BLaER1 (cell line): ENCODE results near the gene DOCK2.

Experiments
- H3K27ac ChIP-seq: shearing (Covaris generic); formaldehyde crosslinking; 2 replicates; pipeline ENCODE4 v1.8.1; 2022
- H3K27me3 ChIP-seq: shearing (Covaris generic); formaldehyde crosslinking; 2 replicates; pipeline ENCODE4 v1.8.1; 2022
- H3K36me3 ChIP-seq: shearing (Covaris generic); formaldehyde crosslinking; 2 replicates; pipeline ENCODE4 v1.8.1; 2022
- H3K4me1 ChIP-seq: shearing (Covaris generic); formaldehyde crosslinking; 2 replicates; pipeline ENCODE4 v1.8.1; 2022
- H3K4me2 ChIP-seq: shearing (Covaris generic); formaldehyde crosslinking; 2 replicates; pipeline ENCODE4 v1.8.1; 2022
- H3K4me3 ChIP-seq: shearing (Covaris generic); formaldehyde crosslinking; 2 replicates; pipeline ENCODE4 v1.8.1; 2022
- H3K9ac ChIP-seq: shearing (Covaris generic); formaldehyde crosslinking; 2 replicates; pipeline ENCODE4 v1.8.1; 2022
- H3K9me3 ChIP-seq: shearing (Covaris generic); formaldehyde crosslinking; 2 replicates; pipeline ENCODE4 v1.8.1; 2022
- H4K20me1 ChIP-seq: shearing (Covaris generic); formaldehyde crosslinking; 2 replicates; pipeline ENCODE4 v1.8.1; 2022
- Cebpa-rat ChIP-seq: shearing (Covaris generic); IDR thresholded peaks from 2 replicates; pipeline ENCODE4 v1.8.1; 2022

The DOCK2 gene

GRCh38 chr5:169797577-169797976, 160.5 kb downstream of the DOCK2 start:
- Histone ChIP-seq H3K4me3 (no peak overlapping the region), H3K4me2 (no peak overlapping the region), H3K9me3 (no peaks in the 10 kb centered on the region), H4K20me1 (no peaks in the 10 kb centered on the region), H3K4me1 (no peaks in the 10 kb centered on the region), H3K9ac (no peak overlapping the region), H3K27ac (no peak overlapping the region), H3K27me3 (no peaks in the 10 kb centered on the region), H3K36me3 (peaks cover 52% of the 10 kb centered on the region)
- no peak for TF ChIP-seq Cebpa-rat

- no peaks in the 10 kb centered on the region for H3K4me1 ChIP-seq
- peaks cover 50% of the 10 kb centered on the region for H3K36me3 ChIP-seq
- no peaks in the 10 kb centered on the region for H4K20me1 ChIP-seq
- no peaks in the 10 kb centered on the region for H3K9me3 ChIP-seq
- H3K27me3 ChIP-seq: no peaks in the 10 kb centered on the region
- H3K27ac ChIP-seq: no peak overlapping the region
- TF ChIP-seq Cebpa-rat: no peak
- H3K9ac ChIP-seq: no peak overlapping the region
- H3K4me3 ChIP-seq: no peak overlapping the region
- no peak overlapping the region for H3K4me2 ChIP-seq
These were observed 161.4 kb downstream of the DOCK2 start for GRCh38 chr5:169798438-169798837.

DNA sequence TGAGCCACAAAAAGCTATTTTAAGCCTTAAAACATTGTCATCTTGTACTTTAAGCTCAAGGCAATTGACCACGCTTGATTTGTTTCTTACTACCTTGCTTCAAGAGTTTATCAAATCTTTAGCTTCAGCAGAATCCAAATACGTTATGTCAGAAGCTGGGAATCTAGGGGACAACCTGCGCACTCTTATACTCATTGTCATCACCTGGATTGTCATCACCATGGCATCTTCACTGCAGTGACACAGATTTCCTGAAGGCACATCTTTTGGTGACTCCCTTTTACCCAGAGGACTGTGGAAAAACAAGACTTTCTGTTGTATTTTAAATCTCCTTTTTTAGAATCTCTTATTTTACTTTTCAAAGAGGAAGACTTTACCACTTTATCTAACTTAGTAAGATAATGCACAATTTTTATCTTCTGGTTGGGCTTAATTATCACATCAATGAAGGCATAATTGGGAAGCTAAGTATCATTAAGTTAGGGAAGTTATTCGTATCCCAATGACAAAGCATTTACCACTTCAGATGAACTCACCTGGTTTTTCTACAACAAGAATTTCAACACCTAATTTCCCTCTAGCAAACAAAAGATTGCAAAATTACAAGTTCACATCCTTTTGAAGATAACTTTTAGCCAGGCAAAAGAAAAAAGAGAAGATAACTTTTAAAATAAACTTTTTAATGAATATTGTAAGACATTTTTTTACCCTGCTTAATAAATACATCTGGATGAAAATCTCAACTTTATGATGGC, 162.0 kb downstream of the DOCK2 start:
- H3K27me3 ChIP-seq: no peaks in the 10 kb centered on the region
- TF ChIP-seq Cebpa-rat: no peak
- no peaks in the 10 kb centered on the region for H4K20me1 ChIP-seq
- no peak overlapping the region for H3K27ac ChIP-seq
- H3K36me3 ChIP-seq: peaks cover 50% of the 10 kb centered on the region
- no peaks in the 10 kb centered on the region for H3K4me1 ChIP-seq
- H3K4me3 ChIP-seq: no peak overlapping the region
- no peak overlapping the region for H3K9ac ChIP-seq
- H3K4me2 ChIP-seq: no peak overlapping the region
- H3K9me3 ChIP-seq: no peaks in the 10 kb centered on the region

GRCh38 chr5:169801324-169801777, 164.3 kb downstream of the DOCK2 start:
- H3K27ac ChIP-seq: no peak overlapping the region
- peaks cover 14% of the 10 kb centered on the region for H3K4me1 ChIP-seq
- H3K9ac ChIP-seq: no peak overlapping the region
- H3K36me3 ChIP-seq: peaks cover 38% of the 10 kb centered on the region
- H3K9me3 ChIP-seq: no peaks in the 10 kb centered on the region
- no peak overlapping the region for H3K4me2 ChIP-seq
- no peak overlapping the region for H3K4me3 ChIP-seq
- no peaks in the 10 kb centered on the region for H4K20me1 ChIP-seq
- no peaks in the 10 kb centered on the region for H3K27me3 ChIP-seq
- TF ChIP-seq Cebpa-rat: no peak

DNA sequence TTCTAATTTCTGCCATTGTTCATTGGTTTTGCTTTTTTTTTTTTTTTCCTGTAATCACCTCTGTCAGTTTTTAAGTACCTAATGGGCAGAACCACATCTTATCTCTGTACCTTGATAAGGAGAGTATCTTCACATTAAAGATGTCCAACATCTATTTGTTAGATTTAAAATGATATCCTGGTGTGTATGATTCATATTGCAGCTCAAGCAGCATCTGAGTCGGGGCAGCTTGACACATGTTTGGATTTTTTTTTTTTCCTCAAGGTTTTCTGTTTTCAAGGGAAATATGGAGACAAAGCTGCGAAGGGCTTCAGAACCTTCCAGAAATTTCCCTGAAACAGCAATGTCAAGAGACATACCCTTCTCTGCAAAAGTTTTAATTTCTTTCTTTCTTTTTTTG, 164.7 kb downstream of the DOCK2 start:
- Histone ChIP-seq H4K20me1 (no peaks in the 10 kb centered on the region), H3K27ac (no peak overlapping the region), H3K9ac (no peak overlapping the region), H3K27me3 (no peaks in the 10 kb centered on the region), H3K36me3 (peaks cover 33% of the 10 kb centered on the region), H3K4me1 (peaks cover 14% of the 10 kb centered on the region), H3K4me3 (no peak overlapping the region), H3K4me2 (no peak overlapping the region), H3K9me3 (no peaks in the 10 kb centered on the region)
- no peak for TF ChIP-seq Cebpa-rat

GRCh38 chr5:169803077-169803981, 166.3 kb downstream of the DOCK2 start:
- Histone ChIP-seq H3K4me1 (peaks cover 14% of the 10 kb centered on the region), H3K36me3 (peaks cover 38% of the 10 kb centered on the region), H3K27ac (no peak overlapping the region), H4K20me1 (no peaks in the 10 kb centered on the region), H3K9ac (no peak overlapping the region), H3K27me3 (no peaks in the 10 kb centered on the region), H3K4me3 (no peak overlapping the region), H3K9me3 (no peaks in the 10 kb centered on the region), H3K4me2 (no peak overlapping the region)
- no peak for TF ChIP-seq Cebpa-rat

DNA sequence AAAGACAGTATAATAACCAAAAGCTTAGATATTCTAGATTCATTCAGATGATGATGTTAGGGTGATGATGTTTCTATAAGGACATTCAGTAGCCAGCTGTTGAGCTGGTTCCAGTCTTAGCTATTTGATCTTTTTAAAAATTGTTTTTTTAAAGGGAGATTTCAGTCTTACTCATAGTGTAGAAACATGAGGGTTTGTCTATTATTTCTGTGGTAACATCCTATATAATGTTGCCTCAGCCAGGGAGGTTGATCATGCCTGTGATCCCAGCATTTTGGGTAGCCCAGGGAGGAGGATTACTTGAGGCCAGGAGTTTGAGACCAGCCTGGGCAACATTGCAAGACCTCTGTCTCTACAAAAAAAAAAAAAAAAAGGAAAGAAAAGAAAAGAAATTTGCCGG, 167.8 kb downstream of the DOCK2 start:
- Histone ChIP-seq H3K4me2 (peak overlapping the region; percentile 58), H3K4me1 (peaks cover 14% of the 10 kb centered on the region), H3K27ac (no peak overlapping the region), H4K20me1 (no peaks in the 10 kb centered on the region), H3K9ac (no peak overlapping the region), H3K27me3 (no peaks in the 10 kb centered on the region), H3K9me3 (no peaks in the 10 kb centered on the region), H3K36me3 (peaks cover 44% of the 10 kb centered on the region), H3K4me3 (no peak overlapping the region)
- no peak for TF ChIP-seq Cebpa-rat

DNA sequence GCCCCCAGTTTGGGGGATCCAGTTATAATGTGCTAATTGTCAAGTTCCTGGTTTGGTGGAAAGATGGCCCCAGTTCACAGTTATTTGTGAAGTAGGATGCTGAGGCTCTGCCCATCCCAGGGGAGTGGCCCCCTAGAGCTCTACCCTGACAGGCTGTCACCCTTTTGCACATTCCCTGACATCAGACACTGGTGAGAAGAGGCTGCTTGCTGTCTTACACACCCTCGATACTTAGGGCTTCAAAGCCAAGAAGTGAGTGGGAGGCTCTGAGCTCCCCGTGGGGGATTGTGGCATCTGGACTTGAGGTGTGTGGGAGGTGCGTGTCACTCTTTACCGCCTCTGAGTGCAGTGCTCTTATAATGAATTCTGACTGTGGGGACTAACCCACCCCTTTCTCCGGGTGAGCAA, 168.5 kb downstream of the DOCK2 start:
- H3K36me3 ChIP-seq: peaks cover 44% of the 10 kb centered on the region
- no peak overlapping the region for H3K27ac ChIP-seq
- no peaks in the 10 kb centered on the region for H4K20me1 ChIP-seq
- peak overlapping the region; percentile 58 for H3K4me2 ChIP-seq
- no peak for TF ChIP-seq Cebpa-rat
- H3K9ac ChIP-seq: no peak overlapping the region
- H3K4me1 ChIP-seq: peaks cover 14% of the 10 kb centered on the region
- H3K27me3 ChIP-seq: no peaks in the 10 kb centered on the region
- H3K9me3 ChIP-seq: no peaks in the 10 kb centered on the region
- H3K4me3 ChIP-seq: no peak overlapping the region

- H3K4me2 ChIP-seq: peak overlapping the region; percentile 58
- H3K27ac ChIP-seq: no peak overlapping the region
- peaks cover 49% of the 10 kb centered on the region for H3K36me3 ChIP-seq
- no peak overlapping the region for H3K4me3 ChIP-seq
- H3K4me1 ChIP-seq: peaks cover 14% of the 10 kb centered on the region
- no peaks in the 10 kb centered on the region for H3K9me3 ChIP-seq
- no peak overlapping the region for H3K9ac ChIP-seq
- no peak for TF ChIP-seq Cebpa-rat
- H4K20me1 ChIP-seq: no peaks in the 10 kb centered on the region
- H3K27me3 ChIP-seq: no peaks in the 10 kb centered on the region
These were observed 169.0 kb downstream of the DOCK2 start for GRCh38 chr5:169805937-169806700.
